Globus pallidus (tissue), 1 donor: ENCODE measurements around the gene RAB38.

Experiments
- DNase-seq: peaks from one replicate; pipeline ENCODE4 v3.0.0-alpha.2; 2015; ENCODE audit warnings: low spot score

Gene RAB38

DNA sequence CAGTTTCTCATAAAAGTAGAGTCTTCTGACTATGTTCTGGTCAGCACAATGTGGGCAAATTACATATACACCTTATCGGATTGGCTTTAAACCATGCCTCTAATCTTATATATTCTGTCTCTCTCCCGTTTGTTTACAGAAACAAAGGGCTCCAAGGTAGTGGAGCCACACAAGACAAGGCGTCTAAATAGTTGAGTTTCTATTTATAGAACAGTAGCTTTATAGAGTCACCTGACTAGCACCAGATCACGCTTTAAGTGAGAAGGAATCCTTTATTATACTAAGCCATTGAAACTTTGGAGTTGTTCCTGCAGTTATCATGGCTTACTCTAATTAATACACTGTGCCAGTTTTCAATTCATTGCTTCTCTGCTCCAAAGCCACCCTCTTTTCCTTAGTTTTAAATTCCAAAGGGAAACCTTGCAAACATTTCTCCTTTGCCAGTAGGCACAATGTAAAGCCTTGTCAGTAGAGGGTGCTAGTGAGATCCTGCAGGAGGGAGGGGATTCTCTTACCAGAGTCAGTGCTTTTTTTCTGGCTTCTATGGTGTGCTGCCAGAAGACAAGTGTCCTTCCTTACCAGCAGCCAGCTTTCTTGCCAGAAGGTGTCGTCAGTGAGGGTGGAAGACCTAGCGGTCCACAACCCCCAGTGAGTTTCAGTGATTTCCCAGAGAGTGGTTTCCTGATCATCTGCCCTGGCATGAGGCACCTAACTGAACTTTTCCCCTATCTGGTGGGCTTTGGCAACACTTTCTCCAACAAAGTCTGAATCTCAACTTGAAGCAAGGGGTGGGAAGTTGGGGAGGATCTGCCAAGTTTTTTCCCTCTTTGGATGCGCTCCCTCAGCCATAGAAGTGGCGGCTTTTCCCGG is 71.7 kb downstream of the RAB38 start:
- DNase-seq = peak; percentile 4

DNA sequence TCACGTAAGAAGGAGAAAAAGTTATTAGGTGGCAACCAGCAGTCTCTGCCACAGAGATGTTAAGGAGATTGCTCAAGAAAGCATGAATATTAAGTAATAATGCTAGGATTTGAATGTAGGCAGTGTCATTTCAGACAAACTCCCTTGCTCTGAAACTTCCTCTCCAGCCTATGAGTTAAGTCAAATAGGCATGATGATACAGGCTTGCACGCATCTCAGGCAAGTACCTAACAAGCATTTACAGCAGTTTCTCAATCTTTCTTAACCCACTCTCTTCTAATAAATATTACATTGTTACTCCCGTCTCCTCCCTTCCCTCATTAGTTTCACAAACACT is 72.7 kb downstream of the RAB38 start:
- no peak for DNase-seq

DNA sequence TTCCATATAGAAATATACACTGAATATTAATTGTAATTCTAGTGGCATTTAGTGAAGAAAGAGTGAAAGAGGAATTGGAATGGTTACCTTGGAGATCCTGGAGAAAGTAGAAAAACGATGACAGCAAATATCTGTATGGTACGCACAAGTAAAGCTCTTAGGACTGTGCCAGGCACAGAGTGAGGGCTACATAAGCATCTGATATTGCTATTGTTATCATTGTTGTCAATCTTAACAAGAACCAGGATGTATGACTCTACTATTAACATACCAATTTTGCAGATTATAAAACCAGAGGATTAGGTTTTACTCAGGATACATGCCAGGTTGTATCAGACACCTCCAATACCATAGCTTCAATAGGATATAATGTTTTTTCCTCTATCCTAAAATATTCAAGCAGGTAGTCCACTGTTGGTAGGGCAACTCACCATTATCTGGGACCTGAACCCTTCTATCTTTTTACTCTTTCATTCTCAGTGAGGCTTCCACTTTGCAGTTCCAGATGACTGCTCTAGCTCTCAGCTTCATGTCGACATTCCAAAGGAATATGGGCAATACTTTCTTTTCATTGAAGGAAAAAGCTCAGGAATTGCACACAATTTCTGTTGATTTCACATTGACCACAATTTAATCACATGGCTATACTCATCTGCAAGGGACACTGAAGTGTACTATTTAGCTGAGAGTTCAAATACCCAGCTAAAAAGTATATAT is 73.2 kb downstream of the RAB38 start:
- no peak for DNase-seq

DNA sequence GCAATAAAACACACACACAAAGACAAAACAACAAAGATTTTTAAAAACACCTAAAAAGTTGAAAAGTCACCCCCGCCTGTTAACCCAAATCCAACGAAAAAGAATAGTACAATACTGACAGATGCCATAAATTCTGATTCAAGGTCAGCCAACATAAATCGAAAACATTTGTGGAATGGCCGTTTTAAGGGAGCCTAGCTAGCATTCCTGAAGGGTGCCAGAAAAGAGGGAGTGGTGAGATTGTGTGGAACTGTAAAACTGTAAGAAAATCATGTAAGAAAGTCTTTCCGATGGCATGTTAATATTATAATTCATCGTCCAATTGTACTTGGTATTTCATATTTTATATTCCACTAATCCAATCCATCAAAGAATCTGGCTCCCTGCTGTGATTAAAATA is 75.1 kb downstream of the RAB38 start:
- DNase-seq = no peak

DNA sequence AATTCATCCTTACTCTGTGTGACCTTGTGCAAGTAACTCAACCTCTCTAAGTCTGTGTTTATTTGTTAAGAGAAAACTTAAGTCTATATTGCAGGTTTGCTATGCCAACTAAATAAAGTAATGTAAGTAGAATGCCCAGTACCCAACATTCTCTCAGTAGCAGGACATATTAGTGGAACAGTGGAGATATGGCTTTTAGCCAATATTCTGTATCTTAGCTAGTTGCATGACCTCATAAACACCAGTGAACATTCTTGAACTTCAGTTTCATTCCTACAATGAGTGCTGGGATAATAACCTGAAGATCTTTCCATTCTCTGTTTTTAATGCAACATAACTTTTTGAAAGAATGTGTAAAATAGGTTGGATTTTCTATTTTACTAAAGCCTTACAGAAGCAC is 77.0 kb downstream of the RAB38 start:
- no peak for DNase-seq

DNA sequence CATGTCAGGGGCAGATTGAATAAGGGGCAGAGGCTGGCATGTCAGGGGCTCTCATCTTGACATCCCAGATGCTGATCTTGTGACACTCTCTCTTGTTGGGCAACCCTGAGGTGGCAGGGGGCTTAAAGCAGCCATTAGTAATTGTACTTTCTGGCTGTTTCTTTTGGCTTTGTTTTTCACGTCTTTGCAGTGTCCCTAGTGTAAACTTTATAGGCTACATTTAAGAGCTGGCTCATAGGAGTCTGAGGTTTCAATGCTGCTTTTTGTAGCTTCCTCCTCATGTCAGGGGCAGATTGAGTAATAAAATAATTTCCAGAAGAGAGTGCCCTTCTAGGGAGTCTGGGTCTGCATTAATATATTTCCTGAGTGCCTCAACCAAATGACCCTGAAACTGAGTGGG is 86.1 kb downstream of the RAB38 start:
- no peak for DNase-seq

DNA sequence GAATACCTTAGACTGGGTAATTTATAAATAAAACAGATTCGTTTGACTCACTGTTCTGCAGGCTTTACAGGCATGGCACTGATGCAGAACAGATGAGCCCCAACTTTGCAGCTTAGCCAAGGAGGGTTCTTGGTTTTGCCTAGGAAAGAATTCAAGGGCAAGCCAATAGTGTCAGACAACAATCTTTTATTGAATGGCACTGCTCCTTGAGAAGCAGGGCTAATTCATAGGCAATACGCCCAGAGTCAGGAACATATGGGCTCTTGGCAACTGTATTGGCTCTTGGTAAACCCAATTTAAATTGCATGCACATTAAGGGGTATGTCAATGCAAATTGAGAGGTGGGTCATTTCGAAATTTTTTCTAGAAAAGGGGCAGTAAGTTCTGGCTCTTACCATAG is 87.9 kb downstream of the RAB38 start:
- DNase-seq = no peak

DNA sequence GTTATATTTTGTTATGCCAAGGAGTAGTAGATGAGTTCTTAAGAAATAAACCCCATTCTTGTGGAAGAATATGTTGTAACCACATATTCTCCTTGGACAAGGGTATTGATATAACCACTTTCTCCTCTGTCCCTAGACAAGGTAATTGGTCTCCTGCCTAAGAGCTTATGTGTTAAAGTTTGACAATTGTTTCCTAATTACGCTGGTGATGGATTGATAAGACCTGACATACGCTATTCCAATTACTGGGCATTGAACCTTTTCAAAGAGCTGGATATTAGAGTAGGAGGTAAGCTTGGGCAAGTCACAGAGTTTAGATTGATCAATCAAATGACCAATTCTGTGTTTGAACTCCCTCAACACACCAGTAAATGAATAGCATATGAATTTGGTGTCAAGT is 88.9 kb downstream of the RAB38 start:
- no peak for DNase-seq

DNA sequence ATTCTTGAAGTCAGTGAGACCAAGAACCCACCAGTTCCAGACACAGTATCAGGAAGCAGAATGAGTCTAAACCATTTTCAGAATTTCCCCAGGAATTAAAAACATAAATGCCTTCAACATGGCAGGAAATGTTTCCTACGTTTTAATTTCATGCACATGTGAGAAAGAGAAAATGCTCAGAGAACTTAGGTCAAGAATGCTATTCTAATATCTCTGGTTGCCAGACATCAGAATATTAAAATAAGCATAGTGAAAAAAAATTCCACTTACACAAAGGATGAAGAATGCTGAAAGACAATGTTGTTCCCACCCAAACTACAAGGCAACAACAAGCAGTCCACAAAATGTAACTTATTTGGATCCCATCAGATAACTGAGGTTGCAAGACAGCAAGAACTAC is 104.8 kb downstream of the RAB38 start:
- DNase-seq = no peak

DNA sequence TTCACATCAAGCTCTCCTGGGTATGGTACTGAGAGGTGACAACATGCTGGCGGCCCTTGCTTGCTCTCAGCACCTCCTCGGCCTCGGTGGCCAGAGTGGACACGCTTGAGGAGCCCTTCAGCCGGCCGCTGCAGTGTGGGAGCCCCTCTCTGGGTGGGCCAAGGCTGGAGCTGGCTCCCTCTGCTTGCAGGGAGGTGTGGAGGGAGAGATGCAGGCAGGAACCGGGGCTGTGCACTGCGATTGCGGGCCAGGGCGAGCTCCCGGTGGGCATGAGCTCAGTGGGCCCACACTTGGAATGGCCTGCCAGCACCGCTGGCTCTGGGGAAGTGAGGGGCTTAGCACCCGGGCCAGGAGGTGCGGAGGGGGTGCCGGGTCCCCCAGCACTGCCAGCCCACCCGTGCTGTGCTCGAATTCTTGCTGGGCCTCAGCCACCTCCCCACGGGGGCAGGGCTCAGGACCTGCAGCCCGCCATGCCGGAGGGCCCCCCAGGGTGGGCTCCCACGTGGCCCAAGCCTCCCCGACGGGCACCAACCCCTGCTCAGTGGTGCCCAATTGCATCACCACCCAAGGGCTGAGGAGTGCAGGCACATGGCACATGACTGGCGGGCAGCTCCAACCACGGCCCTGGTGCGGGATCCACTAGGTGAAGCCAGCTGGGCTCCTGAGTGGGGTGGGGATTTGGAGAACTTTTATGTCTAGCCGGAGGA is 106.2 kb downstream of the RAB38 start:
- DNase-seq = no peak

DNA sequence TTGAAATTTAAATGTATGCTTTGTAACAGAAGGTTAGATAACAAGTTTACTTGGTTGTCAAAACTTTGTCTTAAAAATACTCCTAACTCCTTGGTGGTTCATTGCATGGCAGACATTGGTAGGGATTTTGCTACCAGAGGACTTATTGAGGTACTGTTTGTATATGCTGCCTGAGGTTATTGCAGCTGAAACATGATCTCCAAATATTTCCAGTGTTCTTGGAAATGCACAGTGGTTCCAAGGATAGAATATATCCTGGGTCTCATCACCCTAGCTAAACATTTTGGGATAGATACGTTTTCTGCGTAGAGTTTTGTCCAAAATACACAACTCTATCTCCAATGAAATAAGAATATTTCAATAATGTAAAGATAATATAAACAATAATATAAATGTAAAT is 109.2 kb downstream of the RAB38 start:
- DNase-seq = no peak

DNA sequence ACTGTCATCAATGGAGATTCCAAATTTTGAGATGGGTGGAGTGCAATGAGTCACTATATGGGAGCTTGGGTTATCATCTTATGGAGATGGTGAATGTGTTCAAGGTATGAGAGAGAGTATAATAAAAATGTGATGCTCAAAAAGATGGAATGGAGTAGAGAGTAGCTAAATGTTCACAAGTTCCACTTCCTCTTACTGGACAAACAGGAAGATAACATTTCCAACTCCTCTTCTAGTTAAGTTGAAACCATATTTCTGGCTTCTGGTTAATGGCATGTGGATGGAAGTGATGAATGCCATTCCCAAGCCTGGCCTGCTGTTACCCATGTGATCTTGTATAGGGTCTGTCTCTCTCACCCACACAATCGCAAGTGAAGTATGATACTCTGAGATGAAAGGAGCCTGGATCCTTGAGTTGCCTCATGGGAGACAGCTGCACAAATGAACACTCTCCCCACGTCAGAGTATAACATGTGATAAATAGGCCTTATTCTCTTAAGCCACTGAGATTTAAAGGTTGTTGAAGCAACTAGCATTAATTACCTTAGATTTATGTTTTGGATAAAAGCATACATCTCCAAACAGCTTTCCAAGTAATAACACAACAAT is 111.0 kb downstream of the RAB38 start:
- DNase-seq = no peak
